ENCODE data around the gene ZCCHC2.

Gene ZCCHC2

GRCh38 chr18:62539284-62540165 lies 16.7 kb downstream of the ZCCHC2 start:
- DNase-seq, result no peak

- no peak for DNase-seq
Measured at GRCh38 chr18:62543021-62543420, 20.2 kb downstream of the ZCCHC2 start.

- no peak for DNase-seq
Measured at GRCh38 chr18:62545098-62545497, 22.3 kb downstream of the ZCCHC2 start.

GRCh38 chr18:62549755-62550154 lies 26.9 kb downstream of the ZCCHC2 start:
- DNase-seq, result no peak

- DNase-seq, result no peak
Measured at GRCh38 chr18:62550746-62551145, 27.9 kb downstream of the ZCCHC2 start.

- no peak for DNase-seq
Measured at GRCh38 chr18:62551972-62552513, 29.2 kb downstream of the ZCCHC2 start.

GRCh38 chr18:62554061-62554815 lies 31.4 kb downstream of the ZCCHC2 start:
- DNase-seq, result no peak

GRCh38 chr18:62555135-62555534 lies 32.3 kb downstream of the ZCCHC2 start:
- no peak for DNase-seq

GRCh38 chr18:62556397-62556796 lies 33.6 kb downstream of the ZCCHC2 start:
- DNase-seq, result no peak

- DNase-seq, result no peak
Measured at GRCh38 chr18:62558015-62558663, 35.3 kb downstream of the ZCCHC2 start.

GRCh38 chr18:62564044-62564443 lies 41.2 kb downstream of the ZCCHC2 start:
- no peak for DNase-seq

- no peak for DNase-seq
Measured at GRCh38 chr18:62566199-62566598, 43.4 kb downstream of the ZCCHC2 start.

GRCh38 chr18:62566818-62567217 lies 44.0 kb downstream of the ZCCHC2 start:
- no peak for DNase-seq

- DNase-seq, result no peak
Measured at GRCh38 chr18:62569081-62569655, 46.3 kb downstream of the ZCCHC2 start.

- DNase-seq, result no peak
Measured at GRCh38 chr18:62571037-62571436, 48.2 kb downstream of the ZCCHC2 start.

- no peak for DNase-seq
Measured at GRCh38 chr18:62571648-62572047, 48.8 kb downstream of the ZCCHC2 start.

GRCh38 chr18:62572456-62572855 lies 49.6 kb downstream of the ZCCHC2 start:
- no peak for DNase-seq

GRCh38 chr18:62574776-62575175 lies 52.0 kb downstream of the ZCCHC2 start:
- no peak for DNase-seq

- DNase-seq, result no peak
Measured at GRCh38 chr18:62576271-62576670, 53.4 kb downstream of the ZCCHC2 start.

- DNase-seq, result no peak
Measured at GRCh38 chr18:62576845-62577512, 54.2 kb downstream of the ZCCHC2 start.

- no peak for DNase-seq
Measured at GRCh38 chr18:62577765-62578164, 54.9 kb downstream of the ZCCHC2 start.

GRCh38 chr18:62578980-62579511 lies 56.2 kb downstream of the ZCCHC2 start:
- DNase-seq, result no peak

All from stimulated activated CD4-positive, alpha-beta T cell treated with anti-CD3 and anti-CD28 coated beads, Interleukin-12 subunit alpha, Interleukin-12 subunit beta, amount 100 ng/mL, for 4 hours (primary cell).